ENCODE results near the gene FRMPD2. TPM values are rescaled to one million over a fixed set of nuclear protein-coding genes. Genes with fewer than 3 reads are reported as not detected.

The FRMPD2 gene
- total and polyA plus RNA-seq, 2 experiments from 2014 or later = 0.10 to 0.30 TPM

GRCh38 chr10:48231178-48231577 lies 43.3 kb downstream of the FRMPD2 start:
- Histone ChIP-seq H3K4me3 (no peak overlapping the region), H3K4me1 (ENCODE audit: insufficient read depth) (no peaks in the 10 kb centered on the region), H3K27ac (no peak overlapping the region), H2AFZ (no peak overlapping the region), H3K27me3 (no peaks in the 10 kb centered on the region), H3K79me2 (no peaks in the 10 kb centered on the region), H3K4me2 (no peak overlapping the region), H3K9me2 (replicated peaks; ENCODE audit: insufficient read depth) (no peaks in the 10 kb centered on the region), H3K9me3 (ENCODE audit: low read depth) (no peaks in the 10 kb centered on the region), H4K20me1 (ENCODE audit: insufficient read depth, poor library complexity, severe bottlenecking) (no peaks in the 10 kb centered on the region), H3K36me3 (replicated peaks; ENCODE audit: insufficient read depth, low read depth) (no peaks in the 10 kb centered on the region)
- no peak for DNase-seq (ENCODE audit: low spot score)
- TF ChIP-seq EZH2 (IDR thresholded peaks at IDR 0.05; ENCODE audit: borderline replicate concordance) (no peak), EZH2phosphoT487 (IDR thresholded peaks at IDR 0.05; ENCODE audit: low read depth, severe bottlenecking, unreplicated experiment) (no peak), CTCF (IDR thresholded peaks at IDR 0.05; ENCODE audit: poor library complexity) (no peak)
- 92% methylated on average over 2 of the region's 2 CpGs for WGBS (ENCODE audit: low lambda C conversion rate, missing lambda C conversion rate)

GRCh38 chr10:48227213-48227612 lies 47.3 kb downstream of the FRMPD2 start:
- WGBS (ENCODE audit: low lambda C conversion rate, missing lambda C conversion rate) = 94% methylated on average over 6 of the region's 6 CpGs
- H3K4me1 ChIP-seq (ENCODE audit: insufficient read depth) = no peaks in the 10 kb centered on the region
- no peaks in the 10 kb centered on the region for H3K9me2 ChIP-seq (replicated peaks; ENCODE audit: insufficient read depth)
- H3K9me3 ChIP-seq (ENCODE audit: low read depth) = no peaks in the 10 kb centered on the region
- H3K79me2 ChIP-seq = no peaks in the 10 kb centered on the region
- DNase-seq (ENCODE audit: low spot score) = no peak
- H4K20me1 ChIP-seq (ENCODE audit: insufficient read depth, poor library complexity, severe bottlenecking) = no peaks in the 10 kb centered on the region
- no peak overlapping the region for H2AFZ ChIP-seq
- H3K27me3 ChIP-seq = no peaks in the 10 kb centered on the region
- TF ChIP-seq EZH2phosphoT487 (IDR thresholded peaks at IDR 0.05; ENCODE audit: low read depth, severe bottlenecking, unreplicated experiment) (no peak), EZH2 (IDR thresholded peaks at IDR 0.05; ENCODE audit: borderline replicate concordance) (no peak), CTCF (IDR thresholded peaks at IDR 0.05; ENCODE audit: poor library complexity) (no peak)
- no peak overlapping the region for H3K27ac ChIP-seq
- no peak overlapping the region for H3K4me3 ChIP-seq
- H3K4me2 ChIP-seq = no peak overlapping the region
- no peaks in the 10 kb centered on the region for H3K36me3 ChIP-seq (replicated peaks; ENCODE audit: insufficient read depth, low read depth)

- Histone ChIP-seq H3K4me2 (no peak overlapping the region), H3K36me3 (replicated peaks; ENCODE audit: insufficient read depth, low read depth) (no peaks in the 10 kb centered on the region), H3K27ac (no peak overlapping the region), H3K4me1 (ENCODE audit: insufficient read depth) (no peaks in the 10 kb centered on the region), H3K9me3 (ENCODE audit: low read depth) (no peaks in the 10 kb centered on the region), H3K9me2 (replicated peaks; ENCODE audit: insufficient read depth) (no peaks in the 10 kb centered on the region), H4K20me1 (ENCODE audit: insufficient read depth, poor library complexity, severe bottlenecking) (no peaks in the 10 kb centered on the region), H3K27me3 (no peaks in the 10 kb centered on the region), H3K79me2 (no peaks in the 10 kb centered on the region), H3K4me3 (no peak overlapping the region), H2AFZ (no peak overlapping the region)
- DNase-seq (ENCODE audit: low spot score) = no peak
- TF ChIP-seq EZH2phosphoT487 (IDR thresholded peaks at IDR 0.05; ENCODE audit: low read depth, severe bottlenecking, unreplicated experiment) (no peak), EZH2 (IDR thresholded peaks at IDR 0.05; ENCODE audit: borderline replicate concordance) (no peak), CTCF (IDR thresholded peaks at IDR 0.05; ENCODE audit: poor library complexity) (no peak)
- 78% methylated on average over 5 of the region's 5 CpGs for WGBS (ENCODE audit: low lambda C conversion rate, missing lambda C conversion rate)
Observed at GRCh38 chr10:48224979-48225560, 49.4 kb downstream of the FRMPD2 start.

Data from hepatocyte (in vitro differentiated cells).